KOPT-K1 (cell line): ENCODE data around the gene GOLGA6D.
A peak's percentile ranks its signal among the peaks of the same experiment; 100 is the strongest.
"Not testable (repeated sequence)": the region's sequence is repeated elsewhere in the genome, so short reads cannot be mapped to it uniquely, and the experiment has no call there.

ENCODE experiments used
- H3K27ac ChIP-seq: fragments of 200-600 bp; sonication (generic); 2 replicates; pipeline ENCODE4 v1.5.1; 2016; ENCODE audit warnings: antibody characterized with exemption, mild to moderate bottlenecking, low read depth, low read length; ENCODE audit not compliant: poor library complexity, severe bottlenecking
- H3K36me3 ChIP-seq: fragments of 200-600 bp; sonication (generic); 2 replicates; pipeline ENCODE4 v1.5.1; 2017; ENCODE audit warnings: antibody characterized with exemption, mild to moderate bottlenecking, low read length, moderate library complexity; ENCODE audit not compliant: insufficient read depth
- H3K9me3 ChIP-seq: fragments of 200-600 bp; sonication (generic); 2 replicates; pipeline ENCODE4 v1.5.1; 2017; ENCODE audit warnings: antibody characterized with exemption, low read length, mild to moderate bottlenecking; ENCODE audit not compliant: insufficient read depth, poor library complexity, severe bottlenecking

Gene GOLGA6D

DNA sequence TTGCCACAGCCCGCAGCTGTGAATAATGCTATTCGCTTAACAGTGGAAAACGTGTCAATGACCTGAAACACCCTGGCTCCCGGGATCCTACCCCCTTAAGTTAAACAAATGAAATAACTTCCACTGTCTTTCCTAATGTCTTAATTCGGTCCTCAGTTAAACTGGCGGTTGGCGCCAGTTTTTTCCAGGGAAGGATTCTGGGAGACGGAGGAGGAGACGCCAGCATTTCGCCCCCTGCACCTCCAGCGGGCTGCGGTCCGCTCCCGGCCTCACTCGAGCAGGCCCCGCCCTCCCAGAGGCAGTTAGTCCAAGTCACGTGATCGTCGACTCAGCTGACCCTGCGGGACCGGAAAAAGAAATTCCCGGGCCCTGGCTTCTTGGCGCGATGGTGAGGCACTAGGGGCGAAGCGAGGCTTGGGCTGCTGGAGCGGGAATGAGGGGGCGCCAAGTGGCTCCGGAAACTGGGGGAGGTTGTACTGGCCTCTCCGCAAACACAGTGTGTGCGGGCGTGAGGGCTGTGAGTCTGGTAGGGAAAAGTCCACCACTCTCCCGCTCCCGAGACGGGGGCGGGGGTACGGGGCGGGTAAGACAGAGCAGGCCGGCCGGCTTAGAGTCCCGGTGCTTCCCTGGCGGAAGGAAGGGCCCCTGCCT is 53.2 kb downstream of the GOLGA6D start, which contains the start of gene COMMD4:
COMMD4 (plus strand) TSS at position 359 of the 651 bp plus-strand sequence; CDS start at position 386, 27 bp downstream.
- Histone ChIP-seq H3K36me3 (peaks cover 16% of the 10 kb centered on the region; the same call in 1 of the 2 replicates), H3K9me3 (no peaks in the 10 kb centered on the region), H3K27ac (peak within 1 kb of the TSS; percentile 71)

GRCh38 chr15:75338661-75339240 is 56.1 kb downstream of the GOLGA6D start:
- Histone ChIP-seq H3K27ac (no peak overlapping the region), H3K9me3 (no peaks in the 10 kb centered on the region), H3K36me3 (peaks cover 24% of the 10 kb centered on the region; the same call in 1 of the 2 replicates)

DNA sequence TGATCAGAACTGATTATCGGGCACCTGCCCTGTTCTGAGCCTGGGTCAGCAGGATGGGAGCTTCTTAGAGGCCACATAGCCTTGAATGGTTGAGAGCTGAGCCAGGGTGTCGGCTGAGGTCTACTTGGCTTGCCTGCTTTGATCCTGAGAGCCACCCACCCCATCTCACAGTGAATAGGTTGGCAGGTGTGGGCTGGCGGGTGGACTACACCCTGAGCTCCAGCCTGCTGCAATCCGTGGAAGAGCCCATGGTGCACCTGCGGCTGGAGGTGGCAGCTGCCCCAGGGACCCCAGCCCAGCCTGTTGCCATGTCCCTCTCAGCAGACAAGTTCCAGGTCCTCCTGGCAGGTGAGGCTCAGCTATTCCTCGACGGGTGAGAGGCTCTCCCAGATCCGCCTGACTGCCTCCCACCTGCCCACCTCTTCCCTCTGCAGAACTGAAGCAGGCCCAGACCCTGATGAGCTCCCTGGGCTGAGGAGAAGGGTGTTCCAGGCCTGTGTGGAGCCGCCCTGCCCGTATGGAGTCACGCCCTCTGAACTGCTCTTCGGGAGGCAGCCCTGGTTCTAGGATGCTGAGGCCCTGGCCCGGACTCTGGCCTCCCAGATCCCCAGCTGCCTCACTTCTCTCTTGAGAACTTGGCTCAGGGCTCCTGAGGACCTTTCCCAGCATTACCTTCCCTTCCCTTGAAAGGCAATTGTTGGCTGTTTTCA is 57.1 kb downstream of the GOLGA6D start:
- no peak overlapping the region for H3K27ac ChIP-seq
- no peaks in the 10 kb centered on the region for H3K9me3 ChIP-seq
- peaks cover 24% of the 10 kb centered on the region; the same call in 1 of the 2 replicates for H3K36me3 ChIP-seq

- no peak overlapping the region for H3K27ac ChIP-seq
- H3K9me3 ChIP-seq = no peaks in the 10 kb centered on the region
- peaks cover 24% of the 10 kb centered on the region; the same call in 1 of the 2 replicates for H3K36me3 ChIP-seq
Observed at GRCh38 chr15:75342221-75342620, 59.6 kb downstream of the GOLGA6D start.

DNA sequence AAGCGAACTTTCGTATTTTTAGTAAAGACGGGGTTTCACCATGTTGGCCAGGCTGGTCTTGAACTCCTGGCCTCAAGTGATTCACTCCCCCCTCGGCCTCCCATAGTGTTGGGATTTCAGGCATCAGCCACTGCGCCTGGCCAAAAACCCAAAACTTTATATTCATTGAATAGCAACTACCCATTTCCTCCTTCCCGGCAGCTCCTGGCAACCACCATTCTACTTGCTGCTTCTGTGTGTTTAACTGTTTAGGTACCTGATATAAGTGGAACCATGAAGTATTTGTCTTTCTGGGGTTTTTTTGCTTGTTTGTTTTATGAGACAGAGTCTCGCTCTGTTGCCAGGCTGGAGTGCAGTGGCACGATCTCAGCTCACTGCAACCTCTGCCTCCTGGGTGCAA is 61.3 kb downstream of the GOLGA6D start:
- peaks cover 24% of the 10 kb centered on the region; the same call in 1 of the 2 replicates for H3K36me3 ChIP-seq
- not testable (repeated sequence) for H3K27ac ChIP-seq
- peaks cover 12% of the 10 kb centered on the region for H3K9me3 ChIP-seq
